GM21717 (cell line): ENCODE data around the gene AMPD3.

Source experiments
- ATAC-seq: cut with Tn5 transposase; IDR thresholded peaks from one replicate; pipeline ENCODE4 v1.9.1; 2021; ENCODE audit warnings: mild to moderate bottlenecking, moderate library complexity; ENCODE audit not compliant: unreplicated experiment

Gene AMPD3

DNA sequence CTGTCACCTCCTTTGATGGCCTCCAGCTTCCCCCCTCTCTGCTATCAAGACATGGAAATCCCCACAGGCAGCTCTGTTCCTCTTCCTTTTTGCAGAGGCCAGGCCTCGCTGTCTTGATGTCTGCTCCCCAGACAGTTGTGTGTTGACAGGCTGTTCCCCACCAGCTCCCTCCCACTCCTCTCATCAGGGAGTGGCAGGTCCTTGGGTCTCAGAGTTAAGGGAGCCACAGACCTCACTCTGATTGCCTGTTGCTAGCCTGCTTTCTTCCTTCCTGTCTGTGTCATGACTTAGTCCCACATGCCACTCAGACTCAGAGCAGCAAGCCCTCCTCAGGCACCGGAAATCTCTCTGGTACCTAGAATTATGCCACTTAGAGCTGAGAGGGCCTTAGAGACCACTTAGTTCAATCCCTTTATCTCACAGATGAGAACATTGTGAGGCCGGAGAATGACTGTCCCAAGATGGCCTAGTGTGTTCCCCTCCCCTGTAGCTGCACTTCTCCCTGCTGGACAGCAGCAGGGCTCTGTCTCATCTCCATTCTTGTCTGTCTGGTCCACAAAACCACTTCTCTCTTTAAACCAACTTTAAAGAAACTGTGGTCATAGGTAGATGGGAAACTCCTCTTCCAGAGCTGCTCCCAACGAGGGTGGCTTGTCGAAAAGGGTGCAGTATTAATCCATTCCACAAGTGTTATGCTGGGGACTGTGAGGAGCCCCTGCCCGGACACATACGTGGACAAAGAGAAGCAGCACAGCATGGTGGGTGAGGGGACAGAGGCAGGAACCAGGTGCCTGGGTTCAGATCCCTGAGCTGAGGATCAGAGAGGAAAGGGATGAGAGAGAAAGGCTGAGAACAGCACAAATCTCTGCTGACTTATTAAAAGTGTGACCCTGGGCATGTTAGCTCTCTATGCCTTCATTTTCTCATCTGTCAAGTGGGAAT is 4.2 kb downstream of the AMPD3 start:
- ATAC-seq: peak; percentile 63

DNA sequence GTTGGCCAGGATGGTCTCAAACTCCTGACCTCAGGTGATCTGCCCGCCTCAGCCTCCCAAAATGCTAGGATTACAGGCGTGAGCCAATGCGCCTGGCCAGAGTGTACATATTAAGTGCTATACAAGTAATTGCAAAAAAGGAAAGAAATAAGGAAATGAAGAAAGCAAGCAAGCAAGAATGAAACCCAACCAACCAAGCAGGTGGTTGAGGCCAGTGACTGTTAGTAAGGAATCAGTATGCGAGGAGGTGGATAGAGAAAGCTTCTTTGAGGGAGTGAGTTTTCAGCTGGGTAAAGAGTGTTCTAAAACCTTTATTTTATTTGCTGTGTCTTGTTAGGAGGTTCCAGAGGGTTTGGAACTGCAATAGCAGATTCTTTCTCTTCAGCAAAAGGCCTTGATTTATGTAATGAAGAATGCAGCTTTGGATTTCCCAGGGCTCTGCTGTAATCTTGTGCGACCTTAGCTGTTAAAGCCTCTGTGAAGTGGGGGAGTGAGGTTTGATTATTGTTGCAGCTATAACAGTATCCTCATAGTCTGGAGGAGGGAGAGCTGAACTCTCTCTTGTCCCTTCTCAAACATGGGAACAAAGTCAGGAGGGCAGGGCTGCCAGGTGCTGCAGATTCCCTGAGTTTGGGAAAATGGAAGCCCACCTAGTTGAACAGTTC is 5.7 kb downstream of the AMPD3 start:
- ATAC-seq: peak; percentile 23

GRCh38 chr11:10461276-10461790 is 6.3 kb downstream of the AMPD3 start:
- no peak for ATAC-seq

DNA sequence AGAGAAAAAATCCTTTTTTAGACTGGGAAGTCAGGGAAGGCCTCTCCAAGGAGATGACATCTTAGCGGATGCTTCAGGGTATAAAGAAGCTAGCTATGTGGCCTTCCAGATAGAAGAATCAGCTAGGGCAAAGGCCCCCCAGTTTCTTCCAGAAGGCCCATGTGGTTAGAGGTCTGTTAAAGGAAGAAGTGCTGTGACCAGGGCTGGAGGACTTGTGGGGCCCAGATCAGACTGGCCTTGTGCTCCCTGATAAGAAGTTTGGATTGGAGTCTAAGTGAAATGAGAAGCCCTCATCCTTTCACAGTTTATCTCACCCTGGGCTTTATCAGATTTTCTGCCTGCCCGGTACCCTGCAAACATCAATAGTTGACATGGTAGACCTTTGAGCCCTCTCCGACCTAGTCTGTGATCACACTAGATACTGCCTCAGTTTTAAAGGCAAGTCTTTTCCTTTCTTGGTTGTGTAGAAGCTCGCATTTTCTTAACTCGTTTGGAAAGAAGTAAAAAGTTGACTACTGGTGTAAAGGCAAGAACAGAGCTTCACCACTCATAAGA is 7.8 kb downstream of the AMPD3 start:
- ATAC-seq: no peak

DNA sequence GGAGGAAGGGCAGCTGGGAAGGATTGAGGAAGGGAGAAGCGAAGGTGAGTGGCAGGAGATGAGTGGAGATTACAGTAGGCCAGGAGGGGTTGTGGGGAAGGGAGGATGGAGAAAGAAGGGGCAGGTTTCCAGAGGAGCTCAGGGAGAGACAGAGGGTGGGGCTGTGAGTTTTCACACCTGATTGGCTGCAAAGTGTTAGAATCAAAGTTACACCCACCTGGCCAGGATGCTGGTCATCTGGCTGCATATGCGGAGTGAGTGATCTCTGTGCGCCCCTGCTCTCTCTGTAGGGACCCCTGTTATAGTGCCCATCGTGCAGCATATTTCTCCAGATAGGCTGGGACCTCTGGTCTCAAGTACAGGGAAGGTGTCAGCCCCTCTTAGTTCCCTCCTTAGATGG is 18.3 kb downstream of the AMPD3 start:
- ATAC-seq: no peak

DNA sequence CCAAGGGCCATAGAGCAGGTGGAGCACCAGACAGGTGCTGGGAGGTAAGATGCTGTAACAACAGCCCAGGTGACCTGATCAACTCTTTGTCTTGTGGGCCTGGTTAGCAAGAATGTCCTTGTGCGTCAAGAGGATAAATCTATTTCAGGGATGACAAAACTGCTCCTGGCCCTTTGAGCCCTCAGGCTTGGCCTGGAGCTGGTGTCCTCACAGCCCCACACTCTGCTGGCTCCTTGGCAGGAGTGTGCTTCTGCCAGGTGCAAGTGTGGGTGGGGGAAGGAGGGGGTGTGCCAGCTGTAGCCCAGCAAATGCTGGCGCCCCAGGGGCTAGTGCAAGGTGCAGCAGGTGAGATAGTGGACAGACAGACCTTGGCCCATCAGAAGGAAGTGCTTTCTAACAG is 19.5 kb downstream of the AMPD3 start:
- no peak for ATAC-seq

DNA sequence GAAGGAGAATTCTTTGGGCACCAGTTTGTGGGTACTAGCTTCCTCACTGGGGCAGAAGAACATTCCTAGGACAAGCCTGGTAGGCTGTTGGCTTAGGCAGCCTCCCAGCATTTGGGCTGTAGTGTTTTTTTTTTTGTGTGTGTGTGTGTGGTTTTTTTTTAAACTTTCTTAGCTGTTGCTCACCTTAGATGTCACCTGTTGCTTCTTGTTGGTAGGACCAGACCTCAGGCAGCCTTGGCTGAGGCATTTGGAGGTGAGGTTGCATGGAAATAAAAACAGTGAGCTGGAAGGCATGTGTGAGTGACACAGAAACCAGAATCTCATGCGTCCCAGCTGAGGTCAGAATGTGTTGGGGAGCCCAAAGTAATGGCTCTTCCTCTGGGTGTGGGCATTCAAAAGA is 21.3 kb downstream of the AMPD3 start:
- no peak for ATAC-seq

DNA sequence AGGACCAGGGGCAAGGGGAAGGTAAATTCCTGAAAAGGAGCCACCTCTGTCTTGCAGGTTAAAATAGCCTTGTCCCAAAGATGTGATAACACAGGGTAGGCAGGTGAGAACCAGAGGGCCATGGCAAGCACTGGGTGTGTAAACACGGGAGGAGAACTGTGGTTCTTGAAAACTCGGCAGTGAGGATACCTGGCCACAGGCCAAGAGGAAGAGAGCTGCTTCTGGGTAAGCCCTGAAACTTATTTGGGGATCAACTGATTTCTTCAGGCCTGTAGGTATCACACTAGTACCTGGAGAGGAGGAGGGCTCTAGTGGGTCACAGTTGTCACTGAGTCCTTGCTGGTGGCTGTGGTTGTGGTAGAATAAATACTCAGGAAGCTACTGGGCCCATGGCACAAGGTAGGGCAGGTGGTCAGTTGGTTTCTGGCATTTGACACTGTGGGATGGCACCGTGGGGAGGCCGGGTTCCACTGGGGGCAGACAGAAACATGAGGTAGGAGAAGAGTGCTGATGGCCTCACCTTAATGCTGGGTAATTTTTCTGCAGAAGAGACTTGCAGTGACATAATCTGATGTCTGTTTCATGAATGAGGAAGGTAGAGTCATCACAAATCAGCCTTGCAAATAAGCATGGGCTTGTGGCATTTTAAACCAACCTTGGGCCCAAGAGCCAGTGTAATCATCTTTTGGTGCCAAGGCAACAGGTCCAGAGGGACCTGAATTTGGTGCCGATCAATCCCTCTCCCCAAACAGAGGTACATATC is 22.0 kb downstream of the AMPD3 start:
- no peak for ATAC-seq

DNA sequence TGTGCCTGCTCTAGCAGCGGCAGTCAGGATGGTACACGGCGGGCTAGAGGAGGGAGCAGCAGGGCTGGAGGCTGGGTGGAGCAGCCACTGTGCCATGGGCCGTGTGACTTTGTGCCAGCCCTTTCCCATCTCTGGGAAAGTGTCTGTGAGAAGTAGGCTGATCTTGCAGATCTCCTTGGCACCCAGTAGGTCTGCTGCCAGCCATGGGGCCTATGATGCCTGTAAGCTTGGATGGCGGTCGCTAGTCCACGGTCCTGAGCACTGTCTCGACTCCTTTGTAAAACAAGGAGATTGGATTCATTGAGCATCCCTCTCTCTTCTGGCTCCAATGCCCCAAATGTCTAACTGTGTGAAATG is 22.6 kb downstream of the AMPD3 start:
- no peak for ATAC-seq

- ATAC-seq: no peak
These were observed 23.0 kb downstream of the AMPD3 start for GRCh38 chr11:10478066-10478465.

DNA sequence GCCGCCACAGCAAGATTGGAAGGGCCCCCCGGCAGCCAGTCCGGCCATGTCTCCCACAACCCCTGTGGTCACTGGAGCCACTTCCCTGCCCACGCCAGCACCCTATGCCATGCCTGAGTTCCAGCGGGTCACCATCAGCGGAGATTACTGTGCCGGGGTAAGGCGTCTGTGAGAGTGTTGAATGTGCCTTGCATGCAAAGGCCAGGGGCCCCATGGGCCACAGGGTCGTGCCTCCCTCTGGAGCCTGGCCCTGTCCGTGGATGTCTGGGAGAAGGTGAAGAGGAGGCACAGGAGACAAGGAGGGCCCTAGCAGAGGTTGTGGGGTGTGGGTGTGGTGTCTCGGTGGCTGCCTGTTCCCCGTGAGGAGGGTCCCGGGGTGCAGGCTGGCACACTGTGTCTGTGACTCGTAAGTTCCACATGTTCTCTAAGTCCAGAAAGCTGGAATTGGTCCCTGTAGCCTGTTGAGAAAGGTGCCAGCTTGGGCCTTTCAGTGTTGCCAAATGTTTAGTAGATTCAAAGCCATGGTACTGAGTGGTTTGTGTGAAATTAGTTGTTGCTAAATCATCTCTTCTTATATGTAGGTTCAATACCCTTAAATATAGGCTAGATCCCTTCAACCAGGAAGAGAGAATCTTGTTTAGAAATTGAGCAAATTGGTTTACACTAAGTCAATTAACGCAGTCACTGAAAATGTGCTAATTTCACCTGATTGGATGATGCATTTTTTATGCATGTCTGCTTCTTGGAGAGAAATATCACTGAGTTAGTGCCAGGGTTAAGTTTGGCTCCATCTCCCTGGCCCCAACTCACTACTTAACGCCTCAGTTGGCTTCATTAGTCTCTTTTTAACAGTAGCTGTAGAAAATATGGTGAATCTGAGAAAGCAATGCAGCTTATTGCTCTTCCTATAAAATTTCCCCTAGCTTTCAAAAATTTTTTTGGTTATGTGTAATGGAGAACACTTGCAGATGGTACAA is 23.8 kb downstream of the AMPD3 start:
- ATAC-seq: no peak

GRCh38 chr11:10480026-10480425 is 25.0 kb downstream of the AMPD3 start:
- ATAC-seq: no peak

GRCh38 chr11:10480760-10481159 is 25.7 kb downstream of the AMPD3 start:
- no peak for ATAC-seq

DNA sequence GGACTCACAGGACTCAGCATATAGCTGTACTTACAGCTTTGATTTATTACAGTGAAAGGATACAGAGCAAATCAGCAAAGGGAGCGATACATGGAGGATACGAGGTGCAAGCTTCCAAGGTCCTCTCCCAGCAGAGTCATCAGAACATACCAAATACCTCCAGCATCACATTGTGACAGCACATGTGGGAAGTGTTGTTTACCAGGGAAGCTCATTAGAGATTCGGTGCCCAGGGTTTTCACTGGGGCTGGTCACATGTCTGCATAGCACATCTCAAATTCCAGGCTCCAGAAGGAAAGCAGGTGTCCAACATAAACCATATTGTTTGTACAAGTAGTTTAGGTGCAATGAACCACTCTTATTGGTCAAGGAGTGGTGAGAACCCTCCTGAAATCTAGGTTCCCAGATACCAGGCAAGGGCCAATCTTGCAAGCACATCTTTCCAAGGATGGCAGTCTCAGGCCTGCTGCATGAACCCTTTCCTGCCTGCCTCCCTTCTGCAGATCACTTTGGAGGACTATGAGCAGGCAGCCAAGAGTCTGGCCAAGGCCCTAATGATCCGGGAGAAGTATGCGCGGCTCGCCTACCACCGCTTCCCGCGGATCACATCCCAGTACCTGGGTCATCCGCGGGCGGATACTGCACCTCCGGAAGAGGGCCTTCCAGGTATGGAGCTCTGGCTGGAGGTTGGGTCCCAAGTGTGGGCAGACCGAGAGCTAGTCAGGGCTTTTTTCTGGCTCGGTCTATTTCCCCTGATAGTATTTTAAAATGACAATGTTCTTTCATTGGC is 26.7 kb downstream of the AMPD3 start:
- no peak for ATAC-seq

DNA sequence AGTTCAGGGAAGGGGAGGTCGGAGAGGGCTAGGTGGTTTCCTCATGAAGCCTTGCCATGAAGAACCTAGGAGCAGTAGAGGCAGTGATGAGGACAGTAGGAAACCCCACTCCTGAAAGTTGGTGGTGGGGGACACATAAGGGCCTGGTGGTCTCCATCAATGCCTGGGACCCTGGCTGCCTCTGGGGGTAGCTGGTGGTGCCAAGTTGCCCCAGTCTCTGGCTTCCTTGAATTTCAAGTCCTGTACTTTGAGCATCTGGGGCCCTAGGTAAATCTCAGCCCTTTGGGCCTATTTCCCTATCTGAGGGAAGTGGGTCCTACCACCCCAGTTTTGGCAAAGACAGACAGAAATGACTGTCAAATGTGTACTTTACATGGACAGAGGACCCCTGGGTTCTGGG is 28.1 kb downstream of the AMPD3 start:
- ATAC-seq: no peak

DNA sequence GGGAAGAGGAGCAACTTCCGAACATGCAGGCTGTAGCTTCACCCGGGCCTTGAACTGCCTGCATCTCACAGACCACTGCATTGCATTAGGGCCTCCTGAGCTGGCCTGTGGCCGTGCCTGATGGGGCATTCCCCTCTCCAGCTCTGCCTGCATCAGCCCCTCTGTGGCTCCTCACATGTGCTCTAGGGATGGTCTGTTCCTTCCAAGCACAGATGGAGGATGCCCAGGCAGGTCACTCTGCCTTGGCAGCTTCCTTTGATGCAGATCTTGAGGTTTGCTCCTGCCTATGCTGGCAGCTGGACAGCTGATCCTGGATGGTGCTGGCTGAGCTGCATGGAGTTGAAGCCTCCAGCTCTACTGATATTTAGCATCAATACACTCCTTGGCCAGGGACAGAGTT is 28.5 kb downstream of the AMPD3 start:
- ATAC-seq: no peak

- no peak for ATAC-seq
These were observed 29.6 kb downstream of the AMPD3 start for GRCh38 chr11:10484461-10485180.

- ATAC-seq: no peak
These were observed 30.6 kb downstream of the AMPD3 start for GRCh38 chr11:10485646-10486045.
